Right lobe of liver (tissue), 6 donors: ENCODE measurements around the gene KLHL22. TPM values are rescaled to one million over a fixed set of nuclear protein-coding genes. Genes with fewer than 3 reads are reported as not detected.
A peak's percentile ranks its signal among the peaks of the same experiment; 100 is the strongest.

Experiments used
- ATAC-seq, 4 donors: fragments of 200-7000 bp; cut with Tn5 transposase; one replicate each; pipeline ENCODE4 v1.9.1; 2020; ENCODE audit warnings: mild to moderate bottlenecking in 4 of 4, moderate library complexity in 4 of 4
- DNase-seq, 3 donors: peaks; one replicate each; pipeline ENCODE4 v3.0.0-alpha.2; 2020
- H3K27ac ChIP-seq, 3 donors: fragments of 200-600 bp; one replicate each; pipeline ENCODE4 v1.8.0; 2022
- H3K27me3 ChIP-seq, 2 donors: fragments of 200-600 bp; one replicate each; pipeline ENCODE4 v1.8.0; 2022
- H3K36me3 ChIP-seq, 4 donors: fragments of 200-600 bp; sonication (generic) in 1 of 4; one replicate each; pipeline versions ENCODE4 v1.5.1 to v1.8.0; 2017 to 2022; ENCODE audit warnings: control low read depth in 1 of 4
- H3K4me1 ChIP-seq, 4 donors: fragments of 200-600 bp; sonication (generic) in 1 of 4; one replicate each; pipeline versions ENCODE4 v1.5.1 to v1.8.0; 2017 to 2022; ENCODE audit warnings: control low read depth in 1 of 4
- H3K4me3 ChIP-seq, 3 donors: fragments of 200-600 bp; one replicate each; pipeline ENCODE4 v1.8.0; 2022
- H3K9me3 ChIP-seq, 4 donors: fragments of 200-600 bp; sonication (generic) in 1 of 4; one replicate each; pipeline versions ENCODE4 v1.5.1 to v1.8.0; 2017 to 2022; ENCODE audit warnings: control low read depth in 1 of 4
- CTCF ChIP-seq, 4 donors: fragments of 200-600 bp in 3 of 4; fragments of 450-650 bp in 1 of 4; IDR thresholded peaks; one replicate each; pipeline versions ENCODE4 v1.5.1 to v1.8.0; 2016 to 2022; ENCODE audit warnings: antibody characterized with exemption in 4 of 4, mild to moderate bottlenecking in 2 of 4
- POLR2A ChIP-seq: fragments of 450-650 bp; IDR thresholded peaks from one replicate; pipeline ENCODE4 v1.6.1; 2017; ENCODE audit warnings: antibody characterized with exemption, mild to moderate bottlenecking
- WGBS: methylation state at CpG from one replicate; pipeline ENCODE4 v1.1.6; 2018; ENCODE audit warnings: low coverage, low lambda C conversion rate; ENCODE audit not compliant: insufficient coverage; ENCODE audit errors: missing lambda C conversion rate; 5-methylcytosine and 5-hydroxymethylcytosine counted together
- intact Hi-C, 2 donors: fragments of 100-400 bp; cut with DNase I; formaldehyde crosslinking; loops; one replicate each; pipeline versions ENCODE4 v1.11.2 to v1.14.1; 2022
- total RNA-seq, 6 experiments: library from RNA; depleted of rRNA in 2 of 6; stranded (reverse); fragments of >200 nt in 2 of 6; fragmentation: NEBNext Ultra II Directional in 3 of 6; extraction: Animal tissue kit (Norgen Biotek cat#: 25700) in 3 of 6; gene quantifications; one replicate each; pipeline versions ENCODE4 v1.1.0 to v1.2.4, GENCODE V29; 2016 to 2023
- donor health status: DM: no; HTN: yes; CAD: no.
- donor health status: DM: no; HTN: no; CAD: no.
- donor health status: DM: no; HTN: no; CAD: no.
- donor health status: DM: no; HTN: yes; CAD: no.
- donor health status: DM: no; HTN: yes; CAD: no.

The KLHL22 gene
- total RNA-seq, 6 experiments from 2014 or later: 9.0 to 14.2 (median 10.2) TPM

DNA sequence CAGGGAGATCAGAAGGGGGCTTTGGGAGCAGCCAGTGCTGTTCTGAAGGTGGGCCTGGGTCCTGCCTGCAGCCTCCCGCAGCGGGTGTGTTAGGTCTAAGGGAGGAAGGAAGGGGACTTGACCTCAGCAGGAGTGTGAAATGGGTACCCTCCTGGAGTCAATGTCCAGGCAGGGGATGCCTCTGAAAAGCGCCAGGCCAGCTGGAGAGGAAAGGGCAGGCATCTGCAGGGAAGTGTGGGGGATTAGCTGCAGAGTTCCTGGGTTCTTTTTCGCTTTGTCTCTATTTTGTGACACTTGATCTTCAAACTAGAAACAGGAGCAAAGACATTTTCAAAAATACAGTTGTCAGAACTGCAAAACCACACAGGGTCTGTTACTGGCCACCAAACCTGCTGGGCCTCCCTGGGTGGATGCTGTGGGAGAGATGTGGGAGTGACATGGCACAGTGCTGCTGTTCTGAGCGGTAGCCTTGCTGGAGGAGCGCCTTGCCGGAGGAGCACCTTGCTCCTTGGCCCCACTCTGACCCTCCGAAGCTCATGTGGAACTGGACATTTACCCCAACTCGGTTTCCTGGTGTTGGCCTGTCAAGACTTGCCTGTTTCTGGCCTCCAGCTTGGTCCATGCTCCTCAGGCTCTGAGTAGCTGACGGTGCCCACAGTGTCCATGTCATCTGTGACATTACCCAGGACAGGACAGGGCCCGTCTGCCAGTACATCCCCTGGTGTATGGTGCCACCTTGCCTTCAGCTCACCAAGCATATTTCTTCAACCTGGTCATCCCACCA, 37.7 kb upstream of the KLHL22 start:
- intact Hi-C loops: no loop called here
- no peak overlapping the region for H3K27ac ChIP-seq
- no peak overlapping the region for H3K4me3 ChIP-seq

DNA sequence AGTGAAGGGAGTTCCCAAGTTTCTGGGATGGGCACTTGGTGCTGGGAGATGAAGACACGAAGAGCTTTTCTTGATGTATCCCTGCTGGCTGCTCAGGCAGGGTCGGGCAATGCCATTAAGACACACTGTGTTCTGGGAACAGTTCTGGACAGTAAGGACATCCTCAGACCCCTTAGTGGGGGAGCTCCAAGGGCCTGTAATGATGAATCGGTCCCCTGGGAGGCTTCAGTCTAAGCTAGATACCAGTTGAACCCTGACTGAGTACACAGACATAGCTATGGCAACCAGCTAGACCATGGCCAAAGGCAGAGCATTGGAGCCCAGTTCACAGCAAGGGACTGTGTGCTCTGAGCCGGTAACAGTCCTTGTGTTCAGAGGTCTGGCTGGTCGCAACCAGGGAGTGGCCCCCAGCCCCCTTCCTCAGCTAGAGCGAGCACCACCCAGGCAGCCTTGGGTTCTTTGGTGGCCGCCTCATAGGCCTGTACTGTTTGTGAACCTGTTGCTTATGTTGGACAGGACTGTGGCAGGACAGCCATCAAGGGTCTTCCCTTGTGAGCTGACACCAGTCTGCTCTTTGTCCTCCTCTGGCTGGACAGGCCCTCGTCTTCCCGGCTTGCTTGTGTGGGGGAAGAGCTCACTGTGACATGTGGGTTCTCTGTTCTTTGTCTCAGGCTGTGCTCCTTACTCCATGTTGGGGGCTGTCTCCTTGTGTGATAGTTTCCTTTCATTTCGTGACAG, 36.8 kb upstream of the KLHL22 start:
- H3K4me1 ChIP-seq: peaks cover 0 to 7% (median 0%) of the 10 kb centered on the region in 4 donors
- no peak overlapping the region for H3K27ac ChIP-seq
- DNase-seq (peak in 1 of 3 donors; percentile 32), ATAC-seq (no peak)
- WGBS: 59% methylated on average over 3 of the region's 10 CpGs
- no peak overlapping the region for H3K4me3 ChIP-seq
- H3K9me3 ChIP-seq: no peaks in the 10 kb centered on the region
- TF ChIP-seq POLR2A (no peak), CTCF (IDR thresholded peaks at IDR 0.05) (no peak)
- H3K36me3 ChIP-seq: peaks cover 0 to 8% (median 0%) of the 10 kb centered on the region in 4 donors
- no peaks in the 10 kb centered on the region for H3K27me3 ChIP-seq
- intact Hi-C loops: no loop called here

More for the DNA sequence above, 37.7 kb upstream of the KLHL22 start:
- Histone ChIP-seq H3K36me3 (peaks cover 0 to 10% (median 3%) of the 10 kb centered on the region in 4 donors), H3K27me3 (no peaks in the 10 kb centered on the region), H3K4me1 (peaks cover 0 to 7% (median 0%) of the 10 kb centered on the region in 4 donors), H3K9me3 (no peaks in the 10 kb centered on the region)
- peak in 1 of 4 donors; percentile 10 for ATAC-seq
- TF ChIP-seq CTCF (IDR thresholded peaks at IDR 0.05): no peak
- TF ChIP-seq POLR2A: no peak
- peak in 1 of 3 donors; percentile 39 for DNase-seq
- WGBS: 77% methylated on average over 3 of the region's 11 CpGs

GRCh38 chr22:20531404-20532201, 36.0 kb upstream of the KLHL22 start:
- Histone ChIP-seq H3K4me3 (no peak overlapping the region), H3K27ac (no peak overlapping the region), H3K36me3 (peaks cover 0 to 6% (median 0%) of the 10 kb centered on the region in 4 donors), H3K4me1 (peaks cover 0 to 7% (median 0%) of the 10 kb centered on the region in 4 donors), H3K9me3 (no peaks in the 10 kb centered on the region), H3K27me3 (no peaks in the 10 kb centered on the region)
- DNase-seq: peak in 1 of 3 donors; percentile 43
- intact Hi-C loops: no loop called here
- TF ChIP-seq POLR2A (no peak), CTCF (IDR thresholded peaks at IDR 0.05) (no peak)
- WGBS: 76% methylated on average over 9 of the region's 15 CpGs
- peak; percentile 47 to 68 (median 58) for ATAC-seq

- Histone ChIP-seq H3K27me3 (no peaks in the 10 kb centered on the region), H3K4me3 (no peak overlapping the region), H3K36me3 (peaks cover 0 to 9% (median 0%) of the 10 kb centered on the region in 4 donors), H3K4me1 (peaks cover 0 to 7% (median 0%) of the 10 kb centered on the region in 4 donors), H3K27ac (no peak overlapping the region), H3K9me3 (no peaks in the 10 kb centered on the region)
- intact Hi-C loops: no loop called here
- ATAC-seq (no peak), DNase-seq (no peak)
- TF ChIP-seq CTCF (IDR thresholded peaks at IDR 0.05) (no peak), POLR2A (no peak)
- no CpG with 5 or more reads among the region's 1 CpG for WGBS
These were observed 35.5 kb upstream of the KLHL22 start for GRCh38 chr22:20531154-20531403.
